ENCODE measurements around the gene LCNL1. TPM values are rescaled to one million over a fixed set of nuclear protein-coding genes. Genes with fewer than 3 reads are reported as not detected.

The LCNL1 gene
- total and polyA plus RNA-seq, 2 of the 13 experiments (the other 11 are each of a cell fraction or from before 2014, with no cell fraction given), result not detected

DNA sequence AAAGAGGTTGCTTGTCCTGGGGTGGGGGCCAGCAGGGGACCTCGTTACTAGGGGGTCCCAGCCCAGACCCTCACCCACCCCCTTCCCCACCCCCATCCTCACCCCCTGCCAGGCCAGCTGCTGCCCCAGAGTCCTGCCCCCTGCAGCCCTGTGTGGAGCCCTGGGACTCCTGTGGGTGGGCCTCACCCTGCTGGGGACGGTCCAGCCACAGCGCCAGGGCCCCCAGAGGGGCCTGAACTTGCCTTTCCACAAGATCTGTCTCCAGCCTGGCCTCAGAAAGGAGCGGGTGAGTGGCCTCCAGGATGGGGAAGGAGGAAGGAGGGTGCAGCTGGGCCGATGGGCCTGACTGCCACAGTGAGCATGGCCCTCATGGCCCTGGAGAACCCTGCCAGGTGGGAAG, 13.0 kb upstream of the LCNL1 start:
- TF ChIP-seq CBX5 (CRISPR knock-in tag; IDR thresholded peaks at IDR 0.05; ENCODE audit: borderline replicate concordance) (no peak), ZNF547 (CRISPR knock-in tag; IDR thresholded peaks at IDR 0.05) (no peak), TAF1 (CRISPR knock-in tag; IDR thresholded peaks at IDR 0.05) (no peak), RNF2 (conservative IDR thresholded peaks at IDR 0.05; ENCODE audit: low read depth) (no peak), NR2F6 (IDR thresholded peaks at IDR 0.05) (no peak), NR2F6 (CRISPR knock-in tag; IDR thresholded peaks at IDR 0.05) (no peak), MAZ (IDR thresholded peaks at IDR 0.05; ENCODE audit: borderline replicate concordance, low read depth, low read length) (no peak), MAZ (CRISPR knock-in tag; IDR thresholded peaks at IDR 0.05; ENCODE audit: low read depth) (no peak)
- intact Hi-C loops (cut with micrococcal nuclease; ENCODE audit: unreplicated experiment), result loop anchor here (2.0 kb wide), 1 partner anchor 21 kb away; no protein-coding TSS in a partner anchor
- H3K79me2 ChIP-seq (ENCODE audit: insufficient read depth, low read length), result no peaks in the 10 kb centered on the region
- ChIA-PET CTCF (ENCODE audit: low intra/inter-chr PET ratio, low total read pairs) (no interaction called here), POLR2A (interaction anchor here (1.2 kb wide), 1 partner anchor 22 kb away, joined by 5 read pairs; no protein-coding TSS in a partner anchor)
- in situ Hi-C loops (cut with HindIII; ENCODE audit: extremely low pct_ligation_motif_present, low pct_unique_long_range_greater_than_20kb), result no loop called here
- H3K4me3 ChIP-seq (replicated peaks in 1 of 3; ENCODE audit: insufficient read depth in 1 of 3, low read depth in 2 of 3, low read length in 3 of 3), result no peak overlapping the region
- H3K27ac ChIP-seq (ENCODE audit: extremely low read length, insufficient read depth, low read length), result no peak overlapping the region
- DNase-seq (ENCODE audit: low spot score) (no peak), ATAC-seq (no peak), FAIRE-seq (no peak)
- H3K4me2 ChIP-seq (ENCODE audit: low read depth, low read length), result no peak overlapping the region
- peaks cover 49% of the 10 kb centered on the region for H3K4me1 ChIP-seq (ENCODE audit: insufficient read depth, low read length)
- no peaks in the 10 kb centered on the region for H3K9me3 ChIP-seq (ENCODE audit: low read length)
- H3K9ac ChIP-seq (ENCODE audit: insufficient read depth, low read depth, low read length), result no peak overlapping the region
- no peaks in the 10 kb centered on the region for H3K36me3 ChIP-seq (replicated peaks in 1 of 2; ENCODE audit: control insufficient read depth in 1 of 2, insufficient read depth in 2 of 2, low read length in 2 of 2)
- no peak overlapping the region for H2AFZ ChIP-seq (ENCODE audit: low read length)
- peaks cover 24 to 69% of the 10 kb centered on the region in 2 experiments for H3K27me3 ChIP-seq (ENCODE audit: control insufficient read depth in 1 of 2, insufficient read depth in 2 of 2, low read length in 2 of 2)
- BruUV-seq (replicated peaks), result no TSS peak
- WGBS (ENCODE audit: low lambda C conversion rate), result 7% methylated on average over 3 of the region's 5 CpGs
- no peaks in the 10 kb centered on the region for H4K20me1 ChIP-seq (ENCODE audit: insufficient read depth, low read length)

DNA sequence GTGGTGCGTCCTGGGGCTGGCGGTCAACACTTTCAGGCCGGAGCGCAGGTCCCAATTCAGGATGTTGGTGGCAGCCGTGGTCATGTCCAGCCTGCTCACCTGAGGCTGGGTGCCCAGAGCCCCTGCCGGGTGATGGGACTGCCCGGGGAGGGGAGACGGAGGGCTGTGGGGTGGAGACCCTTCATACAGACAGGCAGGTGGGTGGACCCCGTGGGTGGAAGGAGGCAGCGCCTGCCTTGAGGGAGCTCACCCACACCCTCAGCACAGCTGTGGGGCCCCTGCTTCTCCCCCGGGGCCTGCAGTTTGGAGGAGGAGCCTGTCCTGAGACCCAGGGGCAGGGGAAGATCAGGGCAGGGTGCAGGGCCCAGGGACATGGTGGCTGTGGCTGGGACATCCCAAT, 12.4 kb upstream of the LCNL1 start:
- CTCF ChIA-PET (ENCODE audit: low intra/inter-chr PET ratio, low total read pairs), result no interaction called here
- POLR2A ChIA-PET, result interaction anchor here (1.2 kb wide), 1 partner anchor 22 kb away, joined by 5 read pairs; no protein-coding TSS in a partner anchor
- Histone ChIP-seq H3K79me2 (ENCODE audit: insufficient read depth, low read length) (no peaks in the 10 kb centered on the region), H3K4me3 (replicated peaks in 1 of 3; ENCODE audit: insufficient read depth in 1 of 3, low read depth in 2 of 3, low read length in 3 of 3) (no peak overlapping the region), H3K4me2 (ENCODE audit: low read depth, low read length) (no peak overlapping the region), H3K27me3 (ENCODE audit: control insufficient read depth in 1 of 2, insufficient read depth in 2 of 2, low read length in 2 of 2) (peaks cover 27 to 74% of the 10 kb centered on the region in 2 experiments), H3K9ac (ENCODE audit: insufficient read depth, low read depth, low read length) (no peak overlapping the region), H3K9me3 (ENCODE audit: low read length) (no peaks in the 10 kb centered on the region), H4K20me1 (ENCODE audit: insufficient read depth, low read length) (no peaks in the 10 kb centered on the region), H3K36me3 (replicated peaks in 1 of 2; ENCODE audit: control insufficient read depth in 1 of 2, insufficient read depth in 2 of 2, low read length in 2 of 2) (no peaks in the 10 kb centered on the region), H2AFZ (ENCODE audit: low read length) (no peak overlapping the region), H3K4me1 (ENCODE audit: insufficient read depth, low read length) (peaks cover 49% of the 10 kb centered on the region), H3K27ac (ENCODE audit: extremely low read length, insufficient read depth, low read length) (no peak overlapping the region)
- DNase-seq (ENCODE audit: low spot score) (no peak), ATAC-seq (no peak), FAIRE-seq (no peak)
- no TSS peak for BruUV-seq (replicated peaks)
- intact Hi-C loops (cut with micrococcal nuclease; ENCODE audit: unreplicated experiment) (no loop called here), in situ Hi-C loops (cut with HindIII; ENCODE audit: extremely low pct_ligation_motif_present, low pct_unique_long_range_greater_than_20kb) (no loop called here)
- WGBS (ENCODE audit: low lambda C conversion rate), result no CpG with 5 or more reads among the region's 11 CpGs
- no peak for TF ChIP-seq ETV5 (CRISPR knock-in tag; IDR thresholded peaks at IDR 0.05; ENCODE audit: borderline replicate concordance)
- no peak for TF ChIP-seq PAXIP1 (CRISPR knock-in tag; conservative IDR thresholded peaks at IDR 0.05)
- TF ChIP-seq PHF5A (CRISPR knock-in tag; IDR thresholded peaks at IDR 0.05; ENCODE audit: low read depth, unreplicated experiment), result no peak
- TF ChIP-seq, protein P1, sequence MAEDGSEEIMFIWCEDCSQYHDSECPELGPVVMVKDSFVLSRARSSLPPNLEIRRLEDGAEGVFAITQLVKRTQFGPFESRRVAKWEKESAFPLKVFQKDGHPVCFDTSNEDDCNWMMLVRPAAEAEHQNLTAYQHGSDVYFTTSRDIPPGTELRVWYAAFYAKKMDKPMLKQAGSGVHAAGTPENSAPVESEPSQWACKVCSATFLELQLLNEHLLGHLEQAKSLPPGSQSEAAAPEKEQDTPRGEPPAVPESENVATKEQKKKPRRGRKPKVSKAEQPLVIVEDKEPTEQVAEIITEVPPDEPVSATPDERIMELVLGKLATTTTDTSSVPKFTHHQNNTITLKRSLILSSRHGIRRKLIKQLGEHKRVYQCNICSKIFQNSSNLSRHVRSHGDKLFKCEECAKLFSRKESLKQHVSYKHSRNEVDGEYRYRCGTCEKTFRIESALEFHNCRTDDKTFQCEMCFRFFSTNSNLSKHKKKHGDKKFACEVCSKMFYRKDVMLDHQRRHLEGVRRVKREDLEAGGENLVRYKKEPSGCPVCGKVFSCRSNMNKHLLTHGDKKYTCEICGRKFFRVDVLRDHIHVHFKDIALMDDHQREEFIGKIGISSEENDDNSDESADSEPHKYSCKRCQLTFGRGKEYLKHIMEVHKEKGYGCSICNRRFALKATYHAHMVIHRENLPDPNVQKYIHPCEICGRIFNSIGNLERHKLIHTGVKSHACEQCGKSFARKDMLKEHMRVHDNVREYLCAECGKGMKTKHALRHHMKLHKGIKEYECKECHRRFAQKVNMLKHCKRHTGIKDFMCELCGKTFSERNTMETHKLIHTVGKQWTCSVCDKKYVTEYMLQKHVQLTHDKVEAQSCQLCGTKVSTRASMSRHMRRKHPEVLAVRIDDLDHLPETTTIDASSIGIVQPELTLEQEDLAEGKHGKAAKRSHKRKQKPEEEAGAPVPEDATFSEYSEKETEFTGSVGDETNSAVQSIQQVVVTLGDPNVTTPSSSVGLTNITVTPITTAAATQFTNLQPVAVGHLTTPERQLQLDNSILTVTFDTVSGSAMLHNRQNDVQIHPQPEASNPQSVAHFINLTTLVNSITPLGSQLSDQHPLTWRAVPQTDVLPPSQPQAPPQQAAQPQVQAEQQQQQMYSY (CRISPR knock-in tag; IDR thresholded peaks at IDR 0.05), result no peak
- TF ChIP-seq ZNF629 (CRISPR knock-in tag; conservative IDR thresholded peaks at IDR 0.05), result no peak
- TF ChIP-seq ZSCAN29 (CRISPR knock-in tag; conservative IDR thresholded peaks at IDR 0.05), result no peak
